Stimulated activated CD8-positive, alpha-beta memory T cell treated with anti-CD3 and anti-CD28 coated beads, Interleukin-4, amount 100 ng/mL, for 24 hours (primary cell): ENCODE measurements around the gene ELF1.
"Not testable (repeated sequence)": the region's sequence is repeated elsewhere in the genome, so short reads cannot be mapped to it uniquely, and the experiment has no call there.

Experiments
- DNase-seq: peaks from one replicate; pipeline ENCODE4 v3.0.0-alpha.2; 2020; ENCODE audit warnings: low read depth

The ELF1 gene

DNA sequence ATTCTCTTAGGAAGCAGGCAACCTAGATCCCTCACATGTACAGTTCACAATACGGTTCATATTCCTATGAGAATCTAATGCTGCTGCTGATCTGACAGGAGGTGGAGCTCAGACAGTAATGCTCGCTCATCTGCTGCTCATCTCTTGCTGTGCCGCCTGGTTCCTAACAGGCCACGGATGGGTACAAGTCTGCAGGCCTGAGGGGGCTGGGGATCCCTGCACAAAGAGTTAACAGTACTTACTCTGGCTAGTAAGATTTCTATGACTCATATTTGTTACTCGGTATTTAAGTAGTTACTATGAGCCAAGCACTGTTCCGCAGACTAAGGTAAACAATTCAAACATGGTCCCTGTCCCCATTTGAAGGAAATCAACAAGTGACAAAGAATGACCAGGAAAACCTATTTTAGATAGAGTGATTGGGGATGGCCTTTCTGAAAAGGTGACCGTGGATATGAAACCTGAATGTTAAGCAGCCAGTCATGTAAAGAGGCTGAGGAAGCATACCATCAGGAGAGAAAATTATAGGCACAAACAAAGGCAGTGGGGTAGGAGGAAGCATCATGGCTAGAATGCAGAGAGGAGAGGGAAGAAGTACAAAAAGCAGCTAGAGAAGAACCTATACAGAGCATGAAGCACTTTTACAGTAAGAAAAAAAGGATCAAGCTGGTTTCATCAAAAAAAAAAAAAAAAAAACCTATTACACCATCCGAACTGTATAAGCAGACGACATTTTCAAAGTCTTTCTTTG, 21.6 kb upstream of the ELF1 start:
- DNase-seq = no peak

GRCh38 chr13:41039746-41040145, 20.6 kb upstream of the ELF1 start:
- DNase-seq = no peak

- DNase-seq = not testable (repeated sequence)
Observed at GRCh38 chr13:41036557-41036956, 17.4 kb upstream of the ELF1 start.

GRCh38 chr13:41034881-41035280, 15.8 kb upstream of the ELF1 start:
- no peak for DNase-seq

DNA sequence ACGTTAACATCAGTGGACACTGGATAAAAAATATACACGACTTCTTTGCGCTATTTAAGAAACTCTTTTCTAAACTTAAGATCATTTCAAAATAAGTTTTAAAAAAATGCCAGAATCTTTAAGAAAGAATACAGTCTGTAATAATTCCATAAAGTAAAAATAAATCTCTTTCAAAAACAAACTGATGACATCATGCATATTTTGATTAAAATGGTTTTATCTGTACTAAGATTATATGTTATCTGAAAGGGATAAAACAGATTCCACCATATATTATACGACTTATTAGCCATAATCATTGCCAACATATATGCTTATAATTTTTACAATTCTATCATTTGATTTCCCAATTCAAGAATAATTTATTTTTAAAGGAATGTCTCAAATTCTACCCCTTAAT, 15.3 kb upstream of the ELF1 start:
- no peak for DNase-seq

DNA sequence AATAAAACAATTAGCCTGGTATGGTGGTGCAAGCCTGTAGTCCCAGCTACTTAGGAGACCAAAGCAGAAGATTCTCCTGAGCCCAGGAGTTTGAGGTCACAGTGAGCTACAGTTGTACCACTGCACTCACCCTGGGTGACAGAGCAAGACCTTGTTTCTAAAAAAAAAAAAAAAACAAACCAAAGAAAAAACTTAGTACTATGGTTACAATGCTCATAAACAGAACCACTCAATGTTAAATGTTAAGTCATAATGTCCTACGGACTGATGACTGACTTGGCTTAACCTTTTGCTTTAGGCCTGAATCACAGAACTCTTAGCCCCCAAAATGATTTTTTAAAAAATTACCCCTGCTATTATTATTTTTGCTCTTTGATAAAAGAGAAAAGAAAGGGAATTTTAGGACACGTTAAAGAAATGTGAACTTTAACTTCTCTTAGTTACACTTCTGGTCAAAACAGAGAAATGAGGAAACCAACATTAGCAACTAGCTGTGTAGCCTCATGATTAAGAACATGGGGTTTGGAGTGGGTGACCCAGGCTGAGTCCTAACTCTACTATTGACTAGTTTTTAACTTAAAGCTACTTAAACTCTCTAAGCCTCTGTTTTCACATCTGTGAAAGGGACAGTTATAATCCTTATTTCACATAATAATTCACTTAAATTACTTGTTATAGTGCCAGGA, 13.7 kb upstream of the ELF1 start:
- DNase-seq = no peak

- DNase-seq = no peak
Observed at GRCh38 chr13:41029629-41030028, 10.5 kb upstream of the ELF1 start.

DNA sequence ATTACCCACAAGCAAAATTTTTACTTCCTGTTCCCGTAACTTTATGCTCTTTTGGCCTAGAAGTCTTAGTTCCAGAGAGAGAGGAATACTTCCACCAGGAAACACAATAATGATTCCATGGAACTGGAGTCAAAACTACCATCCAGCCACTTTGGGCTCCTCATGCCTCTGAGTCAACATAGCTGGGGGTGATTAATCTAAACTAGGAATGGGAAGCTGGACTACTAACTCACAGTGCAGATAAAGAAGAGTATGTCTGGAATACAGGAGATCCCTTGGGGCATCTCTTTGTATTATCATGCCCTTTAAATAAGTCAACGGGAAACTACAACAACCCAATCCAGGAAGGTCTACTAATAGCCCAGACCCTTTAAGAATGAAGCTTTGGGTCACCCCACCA, 8.9 kb upstream of the ELF1 start:
- no peak for DNase-seq

GRCh38 chr13:41026788-41027187, 7.7 kb upstream of the ELF1 start:
- DNase-seq = no peak

- no peak for DNase-seq
Observed at GRCh38 chr13:41025518-41025917, 6.4 kb upstream of the ELF1 start.

DNA sequence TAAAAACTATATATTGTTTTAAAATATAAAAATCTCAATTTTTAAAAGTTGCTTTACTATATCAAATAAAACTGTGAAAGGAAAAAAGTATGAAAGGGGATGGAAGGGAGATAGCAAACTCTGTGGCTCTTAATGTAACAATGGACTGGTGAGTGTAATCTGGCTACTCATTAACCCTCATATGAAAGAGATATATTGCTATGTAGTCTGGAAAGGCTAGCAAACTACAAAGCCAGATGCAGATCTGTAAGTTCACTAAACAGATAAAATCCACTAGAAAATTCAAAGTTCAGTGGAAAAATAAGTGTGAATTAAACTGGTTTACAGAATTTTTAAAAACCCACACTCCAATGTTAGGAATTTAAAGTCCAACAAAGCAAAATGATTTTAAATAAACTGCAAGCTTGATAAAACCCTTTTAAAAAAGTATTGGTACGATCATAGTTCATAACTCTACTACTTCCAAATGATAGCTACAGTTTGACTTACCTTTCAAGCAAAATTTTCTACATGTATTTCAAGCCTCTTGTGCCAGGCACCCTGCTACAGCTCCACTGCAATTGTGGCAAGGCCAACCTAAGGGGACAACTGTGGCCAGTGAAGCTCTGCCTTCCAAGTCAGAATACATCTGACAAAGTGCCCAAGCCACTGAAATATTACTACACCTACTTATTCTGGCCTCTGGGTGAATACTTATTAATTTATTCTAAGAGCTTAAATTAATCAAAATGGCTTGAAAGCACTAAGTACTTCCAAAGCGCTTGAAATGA, 647 bp upstream of the ELF1 start:
- no peak for DNase-seq

GRCh38 chr13:41018602-41018948, 541 bp downstream of the ELF1 start:
- DNase-seq = no peak

DNA sequence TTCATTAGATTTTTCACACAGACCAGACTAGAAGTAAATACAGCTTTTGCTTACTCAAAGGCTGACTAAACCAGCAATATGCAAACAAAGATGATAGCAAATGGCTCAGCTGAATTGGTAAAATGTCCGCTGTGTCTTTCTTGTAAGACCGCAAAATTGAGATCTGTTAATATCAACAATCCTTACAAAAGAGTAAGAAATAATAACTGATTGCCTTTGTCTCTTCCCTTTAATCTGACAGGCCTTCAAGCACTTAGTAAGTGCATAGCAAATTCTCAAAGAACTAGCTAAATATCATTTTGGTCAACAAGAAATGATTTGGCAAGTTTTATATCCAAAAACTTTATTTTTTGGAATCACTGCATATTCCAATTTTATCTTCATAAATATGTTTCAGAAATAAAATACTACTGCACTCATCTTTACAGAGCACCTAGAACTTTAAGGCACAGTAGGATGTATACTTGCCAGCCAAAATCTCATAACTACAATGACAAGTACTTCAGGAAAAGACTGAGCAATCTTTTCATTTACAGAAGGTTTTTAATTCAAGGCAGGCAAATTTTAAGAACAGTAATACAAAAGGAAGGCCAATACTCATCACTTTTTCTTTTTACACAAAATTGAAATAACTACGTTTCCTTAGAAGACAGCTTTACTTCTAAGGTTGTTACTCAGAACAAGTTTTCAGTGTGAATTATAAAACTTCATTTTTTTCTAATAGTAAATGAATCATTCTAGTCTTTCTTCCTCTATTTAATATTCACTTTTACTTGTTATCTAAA, 1.1 kb downstream of the ELF1 start:
- DNase-seq = no peak

DNA sequence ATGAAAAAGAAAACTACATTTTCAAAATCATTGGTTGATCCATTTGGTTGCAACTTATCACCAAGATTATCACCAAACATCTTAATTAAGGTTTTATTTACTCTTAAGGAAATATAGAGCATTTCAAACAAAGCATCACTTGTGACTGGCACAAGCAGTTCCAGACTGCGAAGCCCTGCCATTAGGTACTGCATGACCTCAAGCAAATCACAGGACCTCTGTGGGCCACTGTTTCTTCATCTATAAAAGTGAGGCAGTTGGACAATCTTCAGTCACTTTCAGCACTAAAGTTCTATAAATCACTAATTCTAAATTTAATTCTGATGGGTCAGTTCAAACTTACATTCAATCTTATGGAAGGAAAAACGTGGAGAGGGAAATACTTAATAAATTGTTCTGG, 2.0 kb downstream of the ELF1 start:
- no peak for DNase-seq

DNA sequence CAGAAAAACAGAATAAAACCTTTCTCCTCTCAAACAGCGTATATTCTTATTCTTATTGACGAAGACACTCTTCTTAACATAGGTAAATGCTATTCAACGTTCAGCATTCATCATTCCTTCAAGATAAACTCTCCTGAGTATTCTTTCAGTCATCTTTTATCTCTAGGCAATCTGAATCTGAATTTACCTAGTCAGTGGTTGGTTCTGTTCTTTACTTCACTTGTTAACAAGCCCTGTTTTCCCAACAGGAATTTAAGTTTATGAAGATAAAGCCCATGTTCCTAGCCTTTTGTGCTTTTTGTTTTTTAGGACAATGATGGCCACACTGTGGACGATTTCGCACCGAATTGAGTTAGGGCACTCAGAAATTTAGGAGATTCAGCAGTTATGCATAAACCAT, 3.2 kb downstream of the ELF1 start:
- DNase-seq = no peak

DNA sequence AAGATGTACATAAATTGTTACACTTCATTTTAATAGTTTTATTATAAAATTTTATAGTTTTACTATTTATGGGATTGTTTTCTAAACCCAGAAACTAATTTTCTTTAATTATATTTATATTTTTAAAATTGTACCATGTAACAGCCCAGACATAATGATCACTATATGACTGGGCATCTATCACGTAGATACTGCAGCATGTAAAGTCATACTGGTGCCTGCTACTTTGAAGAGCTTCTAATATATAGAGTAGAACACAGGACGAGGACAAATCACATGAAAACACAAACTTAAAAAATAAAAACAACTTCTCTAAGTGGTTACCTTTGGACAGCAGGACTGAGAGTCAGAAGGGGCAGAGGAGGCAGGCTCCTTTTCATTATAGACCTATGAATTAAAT, 5.3 kb downstream of the ELF1 start:
- no peak for DNase-seq

- DNase-seq = no peak
Observed at GRCh38 chr13:41012536-41012935, 6.6 kb downstream of the ELF1 start.

DNA sequence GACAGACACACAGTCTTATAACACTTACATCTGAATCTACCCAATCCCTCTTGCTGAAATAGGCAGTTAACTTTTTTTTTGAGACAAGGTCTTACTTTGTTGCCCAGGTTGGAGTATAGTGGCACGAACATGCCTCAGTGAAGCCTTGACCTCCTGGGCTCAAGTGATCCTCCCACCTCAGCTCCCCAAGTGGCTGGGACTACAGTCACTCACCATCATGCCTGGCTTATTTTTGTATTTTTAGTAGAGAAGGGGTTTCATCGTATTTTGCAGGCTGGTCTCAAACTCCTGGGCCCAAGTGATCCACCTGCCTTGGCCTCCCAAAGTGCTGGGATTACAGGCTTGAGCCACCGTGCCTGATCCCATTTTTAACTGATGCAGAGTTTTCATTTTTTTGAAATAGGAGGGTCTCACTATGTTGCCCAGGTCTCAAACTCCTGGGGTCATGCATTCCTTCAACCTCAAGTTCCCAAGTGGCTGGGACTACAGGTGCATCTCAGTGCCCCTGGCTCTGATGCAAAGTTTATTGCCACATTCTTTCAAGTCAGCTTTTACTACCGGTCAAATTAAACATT, 7.6 kb downstream of the ELF1 start:
- DNase-seq = no peak

- no peak for DNase-seq
Observed at GRCh38 chr13:41008349-41008980, 10.7 kb downstream of the ELF1 start.

DNA sequence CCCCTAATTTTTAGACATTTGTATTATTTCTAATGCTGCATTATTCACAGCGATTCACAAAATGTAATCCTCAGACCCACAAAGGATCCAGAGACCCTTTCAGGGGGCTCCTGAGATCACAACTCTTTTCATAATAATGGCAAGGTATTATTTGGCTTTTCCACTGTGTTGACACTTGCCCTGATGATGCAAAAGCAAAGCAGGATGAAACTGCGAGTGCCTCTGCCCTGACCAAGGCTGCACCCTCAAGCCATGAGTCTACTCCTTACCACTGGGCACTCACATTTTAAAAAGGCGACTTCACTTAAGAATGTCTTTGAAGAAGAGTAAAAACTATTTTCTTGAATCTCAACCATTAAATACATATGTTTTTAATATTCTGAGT, 11.4 kb downstream of the ELF1 start:
- DNase-seq = no peak

DNA sequence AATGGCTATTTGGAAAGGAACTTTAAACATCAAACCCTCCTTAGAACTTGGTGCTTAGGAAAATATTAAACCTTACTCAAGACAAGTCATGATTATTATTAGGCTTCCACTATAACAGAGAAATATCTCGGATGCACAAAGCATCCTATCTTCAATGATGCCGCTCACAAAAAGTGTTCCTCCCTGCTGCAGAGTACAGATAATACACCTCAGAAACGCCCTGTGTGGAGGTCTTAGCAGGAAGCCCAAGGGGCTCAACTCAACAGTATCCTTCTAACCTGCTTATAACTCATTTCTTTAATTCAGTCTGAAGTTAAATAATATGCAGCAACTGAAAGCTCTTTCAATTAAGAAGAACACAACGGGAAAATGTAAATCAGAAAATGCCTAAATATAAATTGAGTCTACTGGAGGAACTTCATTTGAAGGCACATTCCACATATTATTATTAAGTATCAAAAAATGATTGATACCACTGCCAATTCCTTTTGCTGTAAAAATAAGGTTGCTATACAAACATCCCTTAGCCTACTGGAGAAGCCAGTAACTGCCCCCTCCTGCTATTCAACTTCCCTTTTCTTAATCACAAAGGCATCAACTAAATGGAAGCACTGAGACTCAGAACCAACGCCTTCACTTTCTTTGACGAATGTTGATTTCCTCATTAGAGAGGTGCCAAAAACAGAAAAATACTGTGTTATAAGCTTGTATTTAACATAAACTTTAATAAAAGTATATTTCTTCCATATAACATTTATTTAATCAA, 12.0 kb downstream of the ELF1 start:
- DNase-seq = no peak
